Hippocampal formation (tissue), 2 donors: ENCODE data around the gene N4BP2L1.

Experiments used
- DNase-seq, 2 donors: peaks; one replicate each; lab custom pipeline; 2025; lab: John Stamatoyannopoulos, UW

N4BP2L1 gene

GRCh38 chr13:32427852-32428580 is at the start of gene N4BP2L1:
Gene N4BP2L1, minus strand, starts transcription at chr13:32428130. Its CDS starts 48 bp downstream, at chr13:32428082.
- DNase-seq: peak; percentile 75 to 77

DNA sequence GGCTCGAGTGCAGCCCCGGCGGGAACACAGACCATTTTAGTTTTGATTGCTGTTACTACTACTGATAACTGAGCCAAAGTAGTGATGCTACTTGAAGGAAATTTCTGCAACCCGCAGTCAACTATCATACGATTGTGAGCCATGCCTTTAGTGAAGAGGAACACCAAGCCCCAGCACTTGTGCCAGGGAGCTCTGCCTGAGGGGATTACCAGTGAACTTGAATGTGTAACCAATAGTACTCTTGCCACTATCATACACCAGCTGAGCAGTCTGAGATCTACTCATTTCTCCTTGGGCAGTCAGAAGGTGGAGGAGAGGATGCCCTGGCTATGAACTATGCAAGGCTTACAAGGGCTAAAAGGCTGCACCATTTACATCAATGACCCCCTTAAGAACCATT is 49.0 kb upstream of the N4BP2L1 start:
- DNase-seq: no peak

GRCh38 chr13:32476021-32476731 is 48.2 kb upstream of the N4BP2L1 start:
- no peak for DNase-seq

DNA sequence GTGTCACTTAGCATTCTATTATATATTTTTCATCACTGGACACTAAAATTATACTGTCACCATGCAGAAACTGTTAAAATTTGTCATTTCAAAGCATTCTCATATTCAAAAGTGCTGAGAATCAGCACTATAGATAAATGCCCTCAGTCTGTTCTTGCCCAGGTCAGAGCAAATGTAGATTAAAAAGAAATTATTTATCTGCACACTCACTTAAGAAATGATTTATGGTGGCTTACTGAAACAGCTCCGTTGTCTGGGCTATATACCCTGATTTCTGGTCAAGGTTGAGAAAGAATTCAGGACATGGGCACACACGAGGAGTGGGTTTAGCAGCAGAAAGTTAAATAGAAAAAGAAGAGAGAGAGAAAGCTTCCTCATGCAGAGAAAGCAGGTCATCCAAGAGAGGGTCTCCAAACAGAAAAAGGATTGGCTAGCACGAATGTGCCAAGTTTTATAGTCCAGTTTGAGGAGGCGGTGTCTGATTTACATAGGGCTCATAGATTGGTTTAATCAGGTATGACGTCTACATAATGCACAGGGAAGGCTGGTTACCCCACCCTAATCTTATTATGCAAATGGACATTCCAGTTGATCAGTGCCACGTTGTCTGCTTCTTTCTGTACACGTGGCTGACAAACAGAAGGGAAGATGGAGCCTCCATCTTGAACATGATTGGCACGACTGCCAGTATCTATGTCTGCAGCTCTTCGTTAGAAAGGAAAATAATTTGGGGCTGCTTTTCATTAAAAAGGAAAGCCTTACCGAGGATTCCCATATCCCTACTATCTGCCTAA is 47.3 kb upstream of the N4BP2L1 start:
- no peak for DNase-seq

- DNase-seq: no peak
Observed at GRCh38 chr13:32473650-32474049, 45.7 kb upstream of the N4BP2L1 start.

DNA sequence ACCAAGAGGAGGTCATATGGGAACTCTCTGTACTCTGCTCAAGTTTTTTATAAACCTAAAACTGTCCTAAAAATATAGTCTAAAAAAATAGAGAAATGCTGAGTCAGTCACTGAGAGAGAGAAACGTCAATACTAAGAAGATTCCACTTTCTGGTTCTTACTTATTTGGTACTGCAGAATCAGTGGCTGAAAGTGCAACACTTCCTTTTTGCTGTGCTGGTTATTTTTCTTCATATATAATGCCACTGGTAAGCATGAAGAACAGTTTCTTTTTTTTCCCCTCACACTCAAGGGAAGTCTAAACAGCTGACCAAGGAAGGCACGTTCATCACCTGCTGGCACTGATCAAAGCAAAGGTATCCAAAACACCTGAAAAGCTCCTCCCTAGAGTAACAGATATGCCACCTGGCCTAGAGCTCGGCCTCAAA is 44.3 kb upstream of the N4BP2L1 start:
- no peak for DNase-seq

GRCh38 chr13:32471187-32471922 is 43.4 kb upstream of the N4BP2L1 start:
- peak; percentile 40 to 48 for DNase-seq

DNA sequence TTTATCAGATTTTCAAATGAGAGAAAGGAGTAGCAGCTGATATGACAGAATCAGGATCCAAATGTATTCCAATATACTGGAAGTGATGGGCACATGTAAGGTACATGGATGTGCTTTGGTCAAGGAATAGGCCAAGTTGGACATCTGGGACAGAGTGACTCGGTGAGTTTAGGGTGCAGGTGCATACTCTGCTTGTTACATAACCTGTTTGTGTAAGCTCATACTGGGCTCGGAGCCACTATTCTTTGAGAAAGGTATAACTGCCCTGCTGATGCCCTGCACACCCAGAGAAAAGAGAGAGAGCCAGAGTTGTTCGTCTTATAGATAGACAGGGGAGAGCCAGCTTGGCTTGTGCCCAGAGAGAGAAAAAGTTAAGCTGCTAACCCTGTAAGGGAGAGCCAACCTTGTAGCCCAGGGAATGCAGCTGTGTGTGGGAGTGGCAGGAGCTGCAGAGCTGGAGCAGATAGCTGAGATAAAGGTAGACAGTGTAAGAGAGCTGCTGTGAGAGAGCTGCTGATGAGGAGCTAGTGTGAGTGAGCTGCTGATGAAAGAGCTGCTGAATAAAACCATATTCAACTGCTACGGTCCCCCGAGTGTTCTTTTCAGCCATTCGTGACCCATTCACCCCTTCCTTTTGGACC is 40.7 kb upstream of the N4BP2L1 start:
- no peak for DNase-seq

GRCh38 chr13:32456591-32456990 is 28.7 kb upstream of the N4BP2L1 start:
- DNase-seq: no peak

- no peak for DNase-seq
Observed at GRCh38 chr13:32455594-32455903, 27.6 kb upstream of the N4BP2L1 start.

DNA sequence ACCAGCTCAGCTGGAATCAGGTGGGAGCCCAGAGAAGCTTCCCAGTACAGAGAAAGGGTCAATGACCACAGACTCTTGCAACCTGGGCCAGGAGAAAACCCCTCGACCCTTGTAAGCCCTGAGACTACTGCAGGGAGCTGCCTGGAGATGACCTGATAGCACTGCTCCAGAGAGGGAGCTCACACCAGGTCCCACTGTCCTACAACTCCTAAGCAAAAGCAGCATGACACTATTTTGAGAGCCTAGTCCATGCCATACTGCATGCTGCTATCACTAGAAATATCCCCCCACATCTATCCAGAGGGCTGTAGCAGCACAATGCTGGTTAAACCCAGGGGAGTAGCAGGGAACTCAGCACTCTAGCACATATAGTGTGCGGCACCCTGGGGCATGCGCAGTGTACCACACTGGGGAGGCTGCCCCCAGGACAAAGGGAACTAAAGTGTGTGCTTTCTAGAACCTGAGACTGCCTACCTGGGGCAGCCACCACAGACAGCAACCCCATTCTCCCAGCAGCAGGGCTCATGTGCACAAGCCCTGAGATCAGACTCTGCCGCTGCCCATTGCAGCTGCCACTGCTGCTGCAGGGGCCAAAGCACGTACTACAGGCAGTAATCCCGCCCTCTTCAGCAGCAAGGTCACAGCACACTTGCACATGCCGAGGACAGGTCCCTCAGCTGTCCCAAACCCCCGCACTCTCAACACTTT is 27.1 kb upstream of the N4BP2L1 start:
- DNase-seq: no peak

DNA sequence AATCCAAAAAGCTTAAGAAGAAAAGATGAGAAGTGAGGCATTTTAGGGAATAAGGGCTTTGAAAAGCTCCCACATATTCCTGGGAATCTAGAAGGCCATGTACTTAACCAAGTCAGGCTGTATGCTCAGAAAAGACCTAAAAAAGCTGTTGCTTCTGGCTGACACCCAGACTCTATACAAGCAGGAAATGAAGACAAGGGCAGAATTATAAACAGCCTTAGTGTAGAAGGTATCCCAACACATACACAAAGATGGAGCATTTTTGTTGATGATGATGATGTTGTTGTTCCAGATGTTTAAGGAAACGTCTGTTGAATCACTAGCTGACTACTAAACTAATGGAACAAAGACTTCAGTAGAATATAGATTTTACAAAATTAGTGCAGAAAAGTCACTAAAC is 26.1 kb upstream of the N4BP2L1 start:
- DNase-seq: no peak

DNA sequence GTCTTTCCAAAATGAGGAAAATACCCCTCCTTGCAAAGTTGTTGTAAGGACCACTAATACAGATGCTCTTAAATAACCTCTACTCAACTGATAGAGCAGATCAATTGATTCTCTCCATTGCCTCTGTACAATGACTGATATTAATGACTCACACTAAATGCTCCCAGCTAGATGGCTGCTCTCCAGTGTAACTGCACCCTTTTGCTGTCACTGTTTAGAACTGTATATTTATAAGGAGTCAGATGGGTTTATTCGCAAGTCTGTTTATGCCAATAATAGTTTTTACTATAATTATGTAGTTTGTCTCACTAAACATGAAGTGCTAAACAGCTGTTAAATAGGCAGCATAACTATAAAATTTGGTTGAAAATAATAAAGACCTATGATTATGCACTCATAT is 21.0 kb upstream of the N4BP2L1 start:
- DNase-seq: no peak

DNA sequence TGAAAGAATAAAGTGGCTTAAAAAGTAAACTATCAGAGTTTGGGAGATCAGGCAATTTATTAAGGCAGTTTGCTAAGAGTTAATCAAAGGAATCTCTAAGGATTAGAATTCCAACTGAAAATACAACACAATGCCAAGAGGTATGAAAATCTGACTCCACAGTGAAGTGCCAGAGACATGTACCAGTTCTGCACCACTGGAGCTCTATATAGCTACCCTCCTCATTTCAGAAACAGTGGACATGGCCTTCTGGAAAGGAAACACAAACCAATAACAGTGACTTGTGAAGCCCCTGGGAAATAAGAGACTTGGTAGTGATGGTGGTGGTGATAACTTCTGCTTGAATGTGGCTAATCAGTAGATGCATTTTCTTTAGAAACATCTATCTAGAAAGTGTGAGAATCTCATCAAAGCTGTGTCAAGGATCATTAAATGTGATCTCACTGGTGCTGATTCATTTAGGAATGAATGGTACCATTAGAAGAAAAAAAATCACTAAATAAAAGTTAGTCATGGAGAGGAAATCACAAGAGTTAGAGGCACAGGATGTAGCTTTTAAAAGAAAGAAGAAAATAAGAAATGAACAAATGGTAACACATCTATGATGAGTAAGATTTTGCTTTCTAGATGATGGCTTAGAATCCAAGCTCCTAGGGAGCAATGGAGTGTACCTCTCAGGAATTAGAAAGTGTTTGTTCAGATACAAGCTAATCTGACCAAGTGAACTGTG is 20.1 kb upstream of the N4BP2L1 start:
- no peak for DNase-seq

GRCh38 chr13:32446773-32447465 is 19.0 kb upstream of the N4BP2L1 start:
- no peak for DNase-seq

DNA sequence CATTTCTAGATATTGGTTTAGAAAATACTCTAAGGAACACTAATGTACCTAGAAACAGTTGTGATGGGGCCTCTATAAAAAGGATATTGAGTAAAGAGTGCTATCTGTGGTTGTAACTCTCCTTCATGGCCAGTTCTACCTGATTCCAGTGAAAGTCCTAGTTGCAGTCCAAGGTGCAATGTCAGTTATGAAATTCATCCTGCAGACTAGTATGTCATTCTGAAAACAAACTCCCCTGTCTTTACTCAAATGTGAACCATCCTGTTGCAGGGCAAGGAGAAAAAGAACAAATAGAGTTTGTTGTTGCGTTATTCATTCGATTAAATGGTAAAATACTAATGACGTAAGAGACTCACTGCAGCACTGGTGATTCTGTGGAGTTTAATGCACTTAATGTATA is 18.3 kb upstream of the N4BP2L1 start:
- no peak for DNase-seq

- DNase-seq: no peak
Observed at GRCh38 chr13:32445461-32445860, 17.5 kb upstream of the N4BP2L1 start.

GRCh38 chr13:32443111-32443510 is 15.2 kb upstream of the N4BP2L1 start:
- DNase-seq: peak; percentile 10 to 18

DNA sequence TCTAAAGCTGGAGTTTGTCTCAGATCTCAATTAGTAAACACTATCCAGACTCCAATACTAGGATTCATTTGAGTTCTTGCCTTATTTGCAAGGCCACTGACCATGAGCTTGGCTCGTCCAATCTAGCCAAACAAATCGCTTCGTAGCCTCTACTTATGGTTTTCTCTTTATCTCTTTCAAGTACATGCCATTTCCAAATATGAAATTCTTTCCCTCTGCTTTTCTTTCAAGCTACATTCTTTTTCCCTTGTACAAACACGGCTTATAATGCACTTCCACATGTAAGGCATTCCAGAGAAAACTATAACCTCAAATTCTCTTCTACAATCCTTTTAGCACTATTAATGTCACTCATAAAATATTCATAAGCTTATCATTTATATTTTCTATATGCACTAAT is 10.9 kb upstream of the N4BP2L1 start:
- no peak for DNase-seq

GRCh38 chr13:32432856-32433255 is 4.9 kb upstream of the N4BP2L1 start:
- DNase-seq: no peak
